WERI-Rb-1 (cell line): Measurements from ENCODE around the gene TMA7B.

Experiments
- DNase-seq: peaks from one replicate; pipeline ENCODE4 v3.0.0-alpha.2; 2020
- H3K27ac ChIP-seq: fragments of 250-450 bp; sonication (Bioruptor Pico); 2 replicates; pipeline ENCODE4 v1.5.1; 2020; ENCODE audit warnings: mild to moderate bottlenecking, moderate library complexity
- H3K27me3 ChIP-seq: fragments of 250-450 bp; sonication (Bioruptor Pico); 2 replicates; pipeline ENCODE4 v1.5.1; 2021; ENCODE audit warnings: mild to moderate bottlenecking, low read depth, moderate library complexity; ENCODE audit not compliant: insufficient read depth, severe bottlenecking
- H3K36me3 ChIP-seq: fragments of 250-450 bp; sonication (Bioruptor Pico); 2 replicates; pipeline ENCODE4 v1.5.1; 2020; ENCODE audit warnings: mild to moderate bottlenecking, moderate library complexity
- H3K4me3 ChIP-seq: 2 replicates; pipeline ENCODE4 v1.5.1; 2011; ENCODE audit warnings: low read depth, mild to moderate bottlenecking, control low read depth, low read length
- H3K9me3 ChIP-seq: fragments of 250-450 bp; sonication (Bioruptor Pico); 2 replicates; pipeline ENCODE4 v1.5.1; 2021; ENCODE audit warnings: mild to moderate bottlenecking, moderate library complexity; ENCODE audit not compliant: severe bottlenecking
- CTCF ChIP-seq: IDR thresholded peaks from 2 replicates; pipeline ENCODE4 v1.5.1; 2011; ENCODE audit warnings: low read depth, mild to moderate bottlenecking, control low read depth, inconsistent platforms, low read length

Gene TMA7B

GRCh38 chr22:39928536-39929520 is 31.4 kb upstream of the TMA7B start:
- H3K27me3 ChIP-seq: no peaks in the 10 kb centered on the region
- no peaks in the 10 kb centered on the region for H3K36me3 ChIP-seq
- no peak for TF ChIP-seq CTCF
- H3K9me3 ChIP-seq: no peaks in the 10 kb centered on the region
- no peak overlapping the region for H3K4me3 ChIP-seq
- H3K27ac ChIP-seq: no peak overlapping the region
- DNase-seq: no peak

- Histone ChIP-seq H3K27ac (no peak overlapping the region), H3K9me3 (no peaks in the 10 kb centered on the region), H3K36me3 (no peaks in the 10 kb centered on the region), H3K27me3 (no peaks in the 10 kb centered on the region), H3K4me3 (no peak overlapping the region)
- TF ChIP-seq CTCF: no peak
- no peak for DNase-seq
Observed at GRCh38 chr22:39931251-39931650, 28.9 kb upstream of the TMA7B start.

- no peaks in the 10 kb centered on the region for H3K27me3 ChIP-seq
Observed at GRCh38 chr22:39932166-39932565, 28.0 kb upstream of the TMA7B start.

GRCh38 chr22:39932918-39933649 is 27.1 kb upstream of the TMA7B start:
- peak; percentile 60 for TF ChIP-seq CTCF
- H3K9me3 ChIP-seq: no peaks in the 10 kb centered on the region
- no peak overlapping the region for H3K27ac ChIP-seq
- DNase-seq: peak; percentile 33
- no peaks in the 10 kb centered on the region for H3K27me3 ChIP-seq
- H3K36me3 ChIP-seq: no peaks in the 10 kb centered on the region
- H3K4me3 ChIP-seq: no peak overlapping the region

More at GRCh38 chr22:39932166-39932565, 28.0 kb upstream of the TMA7B start:
- Histone ChIP-seq H3K4me3 (no peak overlapping the region), H3K27ac (no peak overlapping the region), H3K36me3 (no peaks in the 10 kb centered on the region), H3K9me3 (no peaks in the 10 kb centered on the region)
- no peak for DNase-seq
- no peak for TF ChIP-seq CTCF

GRCh38 chr22:39933741-39934140 is 26.5 kb upstream of the TMA7B start:
- no peaks in the 10 kb centered on the region for H3K36me3 ChIP-seq
- no peak overlapping the region for H3K4me3 ChIP-seq
- no peak for DNase-seq
- no peaks in the 10 kb centered on the region for H3K27me3 ChIP-seq
- no peak for TF ChIP-seq CTCF
- H3K27ac ChIP-seq: no peak overlapping the region
- H3K9me3 ChIP-seq: no peaks in the 10 kb centered on the region
